Trophoblast cell (in vitro differentiated cells and primary cell): ENCODE results near the gene PLEKHG3.

Source experiments
- DNase-seq, 2 donors: peaks; one replicate each; pipeline ENCODE4 v3.0.0-alpha.2; 2016
- H2AFZ ChIP-seq: 2 replicates; pipeline ENCODE4 v1.6.1; 2013; ENCODE audit warnings: low read length, moderate library complexity, mild to moderate bottlenecking; ENCODE audit not compliant: insufficient read depth, poor library complexity
- H2AK5ac ChIP-seq: 2 replicates; pipeline ENCODE4 v1.6.1; 2013; ENCODE audit warnings: mild to moderate bottlenecking, low read length
- H2BK120ac ChIP-seq: 2 replicates; pipeline ENCODE4 v1.6.1; 2013; ENCODE audit warnings: low read length, mild to moderate bottlenecking, moderate library complexity; ENCODE audit not compliant: insufficient read depth, poor library complexity
- H2BK12ac ChIP-seq: 2 replicates; pipeline ENCODE4 v1.6.1; 2013; ENCODE audit warnings: mild to moderate bottlenecking, low read length, moderate library complexity
- H2BK5ac ChIP-seq: 2 replicates; pipeline ENCODE4 v1.6.1; 2013; ENCODE audit warnings: low read length, low read depth, moderate library complexity, mild to moderate bottlenecking; ENCODE audit not compliant: poor library complexity
- H3K14ac ChIP-seq: 2 replicates; pipeline ENCODE4 v1.6.1; 2013; ENCODE audit warnings: mild to moderate bottlenecking, low read length
- H3K18ac ChIP-seq: 2 replicates; pipeline ENCODE4 v1.6.1; 2013; ENCODE audit warnings: mild to moderate bottlenecking, low read length
- H3K23ac ChIP-seq: 2 replicates; pipeline ENCODE4 v1.6.1; 2013; ENCODE audit warnings: low read length
- H3K27ac ChIP-seq: 2 replicates; pipeline ENCODE4 v1.5.1; 2013; ENCODE audit warnings: low read depth, mild to moderate bottlenecking, inconsistent platforms, low read length, moderate library complexity
- H3K27me3 ChIP-seq: 2 replicates; pipeline ENCODE4 v1.6.1; 2013; ENCODE audit warnings: inconsistent platforms, mild to moderate bottlenecking, low read length, moderate library complexity; ENCODE audit not compliant: insufficient read depth
- H3K36me3 ChIP-seq, 2 experiments: 1 replicate in 1 of 2; 2 replicates in 1 of 2; pipeline ENCODE4 v1.6.1; 2013; ENCODE audit warnings: low read length in 2 of 2, mild to moderate bottlenecking in 2 of 2, moderate library complexity in 1 of 2; ENCODE audit not compliant: insufficient read depth in 2 of 2, control insufficient read depth in 1 of 2
- H3K4ac ChIP-seq: 2 replicates; pipeline ENCODE4 v1.6.1; 2013; ENCODE audit warnings: low read depth, mild to moderate bottlenecking, low read length, moderate library complexity
- H3K4me1 ChIP-seq, 2 experiments: 1 replicate in 1 of 2; 2 replicates in 1 of 2; pipeline ENCODE4 v1.6.1; 2013; ENCODE audit warnings: low read length in 2 of 2, mild to moderate bottlenecking in 2 of 2, moderate library complexity in 1 of 2; ENCODE audit not compliant: insufficient read depth in 2 of 2, control insufficient read depth in 1 of 2
- H3K4me2 ChIP-seq: 2 replicates; pipeline ENCODE4 v1.6.1; 2013; ENCODE audit warnings: inconsistent platforms, mild to moderate bottlenecking, low read length, moderate library complexity
- H3K4me3 ChIP-seq: 2 replicates; pipeline ENCODE4 v1.5.1; 2013; ENCODE audit warnings: mild to moderate bottlenecking, low read depth, low read length, inconsistent platforms
- H3K79me1 ChIP-seq: one replicate; pipeline ENCODE4 v1.6.1; 2013; ENCODE audit warnings: low read length
- H3K79me2 ChIP-seq: 2 replicates; pipeline ENCODE4 v1.6.1; 2013; ENCODE audit warnings: low read length, mild to moderate bottlenecking; ENCODE audit not compliant: control insufficient read depth, insufficient read depth, poor library complexity
- H3K9ac ChIP-seq: 2 replicates; pipeline ENCODE4 v1.6.1; 2013; ENCODE audit warnings: mild to moderate bottlenecking, low read length
- H3K9me3 ChIP-seq: 2 replicates; pipeline ENCODE4 v1.6.1; 2013; ENCODE audit warnings: low read depth, mild to moderate bottlenecking, control low read depth, inconsistent platforms, low read length; ENCODE audit not compliant: insufficient read depth
- H4K12ac ChIP-seq: 2 replicates; pipeline ENCODE4 v1.6.1; 2013; ENCODE audit warnings: low read depth, mild to moderate bottlenecking, low read length, moderate library complexity
- H4K8ac ChIP-seq: 2 replicates; pipeline ENCODE4 v1.6.1; 2013; ENCODE audit warnings: low read depth, mild to moderate bottlenecking, low read length, moderate library complexity
- H4K91ac ChIP-seq: one replicate; pipeline ENCODE4 v1.6.1; 2013; ENCODE audit warnings: low read depth, mild to moderate bottlenecking, low read length, moderate library complexity
- WGBS: extraction: QIAGEN DNeasy Blood & Tissue Kit; methylation state at CpG from one replicate; pipeline ENCODE4 v1.1.7; 2013; ENCODE audit warnings: missing lambda C conversion rate; ENCODE audit not compliant: insufficient read length, insufficient coverage; ENCODE audit errors: extremely low coverage; 5-methylcytosine and 5-hydroxymethylcytosine counted together

The PLEKHG3 gene

DNA sequence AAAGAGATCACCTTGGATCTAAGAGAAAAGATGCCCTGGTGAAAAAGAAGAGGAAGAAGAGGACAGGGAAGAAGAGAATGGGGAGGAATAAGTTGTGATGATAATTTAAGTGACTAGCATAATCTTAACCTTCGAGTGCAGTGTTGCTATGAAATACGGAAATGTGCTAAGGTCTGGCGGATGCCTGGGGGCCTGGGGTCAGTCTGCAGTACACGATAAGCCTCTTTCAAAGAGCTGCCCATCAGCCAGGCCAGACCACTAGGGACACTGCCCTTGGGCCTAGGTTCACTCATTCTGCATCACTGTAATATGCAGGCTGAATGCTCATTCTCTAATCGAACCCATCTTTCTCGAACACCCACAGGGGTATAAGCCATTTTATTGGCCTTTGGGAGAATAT is 83.4 kb downstream of the PLEKHG3 start:
- Histone ChIP-seq H3K79me1 (no peaks in the 10 kb centered on the region), H4K8ac (no peak overlapping the region), H2BK5ac (no peak overlapping the region), H3K14ac (no peak overlapping the region), H2AK5ac (no peak overlapping the region), H4K91ac (no peak overlapping the region), H3K4me3 (no peak overlapping the region), H3K9me3 (no peaks in the 10 kb centered on the region), H3K23ac (no peak overlapping the region), H2AFZ (no peak overlapping the region), H4K12ac (no peak overlapping the region), H2BK120ac (no peak overlapping the region), H3K4ac (no peak overlapping the region), H3K36me3 (no peaks in the 10 kb centered on the region), H3K9ac (no peak overlapping the region), H3K27ac (no peak overlapping the region), H3K27me3 (no peaks in the 10 kb centered on the region), H3K4me2 (no peak overlapping the region), H3K4me1 (peaks cover 0 to 4% of the 10 kb centered on the region in 2 experiments), H3K79me2 (peaks cover 2% of the 10 kb centered on the region), H2BK12ac (no peak overlapping the region), H3K18ac (no peak overlapping the region)
- no CpG with 5 or more reads among the region's 6 CpGs for WGBS
- DNase-seq: no peak

DNA sequence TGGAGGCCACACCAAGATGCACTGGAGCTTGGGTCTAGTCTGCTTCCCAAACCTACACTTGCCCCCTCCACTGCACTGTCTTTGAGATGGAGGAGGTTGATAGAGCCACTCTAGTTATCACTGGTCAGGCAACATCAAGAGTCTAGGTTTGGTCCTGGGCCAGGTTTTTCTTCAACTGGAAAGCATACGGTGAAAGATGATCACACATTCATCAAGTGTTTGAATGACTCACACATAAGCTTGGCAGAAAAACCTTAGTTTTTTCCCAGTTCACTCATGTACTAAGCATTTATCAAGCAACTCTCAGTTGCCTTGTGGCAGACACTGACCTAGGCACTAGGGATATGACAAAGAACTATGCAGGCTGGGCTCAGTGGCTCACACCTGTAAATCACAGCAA is 84.5 kb downstream of the PLEKHG3 start:
- Histone ChIP-seq H3K79me2 (peaks cover 2% of the 10 kb centered on the region), H2BK5ac (no peak overlapping the region)

DNA sequence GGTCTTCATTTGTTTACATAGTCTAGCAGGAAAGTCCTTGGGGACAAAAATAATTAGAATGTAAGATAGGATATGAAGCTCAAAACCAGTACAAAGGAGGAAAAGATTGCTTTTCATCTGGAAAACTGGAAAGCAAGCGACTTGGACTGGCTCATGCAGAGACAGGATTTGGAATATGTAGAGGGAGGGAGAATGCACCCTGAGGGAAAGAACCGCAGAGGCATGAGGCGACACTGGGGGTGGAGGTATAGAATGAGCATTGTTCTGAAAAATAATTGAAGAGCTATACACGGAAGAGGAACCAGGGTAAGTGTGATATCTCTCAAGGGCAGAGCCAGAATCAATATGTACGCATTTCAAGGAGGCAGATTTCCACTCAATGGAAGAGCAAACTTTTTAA is 85.5 kb downstream of the PLEKHG3 start:
- Histone ChIP-seq H2BK12ac (no peak overlapping the region), H3K9me3 (no peaks in the 10 kb centered on the region), H3K27me3 (no peaks in the 10 kb centered on the region), H3K14ac (no peak overlapping the region), H3K23ac (no peak overlapping the region), H2AFZ (no peak overlapping the region), H3K18ac (no peak overlapping the region), H4K12ac (no peak overlapping the region), H3K79me2 (peaks cover 2% of the 10 kb centered on the region), H4K91ac (no peak overlapping the region), H3K9ac (no peak overlapping the region), H3K4me3 (no peak overlapping the region), H2AK5ac (no peak overlapping the region), H3K4me2 (no peak overlapping the region), H4K8ac (no peak overlapping the region), H3K36me3 (no peaks in the 10 kb centered on the region), H2BK5ac (no peak overlapping the region), H3K27ac (no peak overlapping the region), H3K4ac (no peak overlapping the region), H3K4me1 (peaks cover 0 to 4% of the 10 kb centered on the region in 2 experiments), H3K79me1 (no peaks in the 10 kb centered on the region), H2BK120ac (no peak overlapping the region)
- WGBS: no CpG with 5 or more reads among the region's 5 CpGs
- no peak for DNase-seq

More for the DNA sequence above, 84.5 kb downstream of the PLEKHG3 start:
- peak in 1 of 2 donors; percentile 62 for DNase-seq
- Histone ChIP-seq H3K18ac (no peak overlapping the region), H2BK12ac (no peak overlapping the region), H2AK5ac (no peak overlapping the region), H3K4me1 (peaks cover 0 to 4% of the 10 kb centered on the region in 2 experiments), H3K9me3 (no peaks in the 10 kb centered on the region), H2AFZ (no peak overlapping the region), H3K36me3 (no peaks in the 10 kb centered on the region), H3K27me3 (no peaks in the 10 kb centered on the region), H4K8ac (no peak overlapping the region), H3K23ac (no peak overlapping the region), H4K91ac (no peak overlapping the region), H3K79me1 (no peaks in the 10 kb centered on the region), H3K9ac (no peak overlapping the region), H3K4ac (no peak overlapping the region), H3K14ac (no peak overlapping the region), H3K4me3 (no peak overlapping the region), H3K4me2 (no peak overlapping the region), H4K12ac (no peak overlapping the region), H2BK120ac (no peak overlapping the region), H3K27ac (no peak overlapping the region)
- no CpG with 5 or more reads among the region's 1 CpG for WGBS

DNA sequence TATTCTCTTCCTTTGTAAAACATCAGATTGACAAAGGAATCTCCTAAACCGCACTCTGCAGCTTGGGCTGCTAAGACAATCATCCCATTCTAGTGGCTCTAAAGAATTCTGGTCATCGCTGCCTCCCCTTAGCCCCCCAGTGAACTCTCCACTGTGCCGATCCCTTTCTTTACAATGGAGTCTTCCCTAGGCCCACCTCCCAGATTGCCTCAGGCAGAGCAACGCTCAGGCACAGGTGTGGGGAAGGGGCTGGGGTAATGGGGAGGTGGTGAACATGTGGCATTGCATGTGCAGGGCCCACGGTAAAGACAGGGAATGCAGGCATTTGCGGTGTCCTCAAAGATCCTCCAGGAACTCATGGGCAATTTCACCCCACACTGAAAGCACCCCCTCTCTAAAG is 86.3 kb downstream of the PLEKHG3 start:
- no peak for DNase-seq
- no peak overlapping the region for H3K14ac ChIP-seq
- H3K18ac ChIP-seq: no peak overlapping the region
- H3K4me1 ChIP-seq: peaks cover 0 to 4% of the 10 kb centered on the region in 2 experiments
- H3K27me3 ChIP-seq: no peaks in the 10 kb centered on the region
- no peaks in the 10 kb centered on the region for H3K9me3 ChIP-seq
- H3K79me2 ChIP-seq: peaks cover 2% of the 10 kb centered on the region
- no peak overlapping the region for H2BK5ac ChIP-seq
- H3K23ac ChIP-seq: no peak overlapping the region
- no peak overlapping the region for H3K27ac ChIP-seq
- H3K4me2 ChIP-seq: no peak overlapping the region
- no peak overlapping the region for H2AFZ ChIP-seq
- no peak overlapping the region for H4K12ac ChIP-seq
- no peak overlapping the region for H4K91ac ChIP-seq
- H3K9ac ChIP-seq: no peak overlapping the region
- H3K4me3 ChIP-seq: no peak overlapping the region
- H2AK5ac ChIP-seq: no peak overlapping the region
- WGBS: no CpG with 5 or more reads among the region's 6 CpGs
- no peak overlapping the region for H2BK120ac ChIP-seq
- no peak overlapping the region for H4K8ac ChIP-seq
- H3K79me1 ChIP-seq: no peaks in the 10 kb centered on the region
- no peak overlapping the region for H2BK12ac ChIP-seq
- H3K36me3 ChIP-seq: no peaks in the 10 kb centered on the region
- H3K4ac ChIP-seq: no peak overlapping the region
